IMR-90 (cell line): ENCODE results near the gene NUMA1. TPM values are rescaled to one million over a fixed set of nuclear protein-coding genes. Genes with fewer than 3 reads are reported as not detected.

Experiments
- ATAC-seq: fragments of 200-7000 bp; cut with Tn5 transposase; 2 replicates; pipeline ENCODE4 v1.9.1; 2020; ENCODE audit warnings: low read depth, mild to moderate bottlenecking, moderate library complexity
- BruUV-seq: library from RNA; stranded (reverse); fragments of 400-500 nt; replicated peaks from 2 replicates; lab custom pipeline; 2021; lab: Mats Ljungman, UMichigan
- CTCF ChIA-PET: fragments of 300-600 bp; formaldehyde crosslinking; extraction: SDS; loops from one replicate; lab custom pipeline; 2021; ENCODE audit warnings: antibody characterized with exemption; lab: Yijun Ruan, JAX
- POLR2A ChIA-PET: fragments of 300-600 bp; sonication (Branson Sonifier 250); formaldehyde crosslinking; loops from one replicate; lab custom pipeline; 2022; ENCODE audit warnings: antibody characterized with exemption; ENCODE audit not compliant: unreplicated experiment; lab: Charles Lee
- DNase-seq: peaks from one replicate; pipeline ENCODE4 v3.0.0; 2013
- H2AFZ ChIP-seq: replicated peaks from 2 replicates; pipeline ENCODE3; 2013; ENCODE audit warnings: low read length, mild to moderate bottlenecking; ENCODE audit not compliant: poor library complexity
- H2AK5ac ChIP-seq: 2 replicates; pipeline ENCODE4 v1.6.1; 2013; ENCODE audit warnings: low read depth, low read length, inconsistent platforms
- H2AK9ac ChIP-seq: replicated peaks from 2 replicates; pipeline ENCODE3; 2013; ENCODE audit warnings: mild to moderate bottlenecking, low read depth, low read length, moderate library complexity; ENCODE audit not compliant: poor library complexity
- H2BK120ac ChIP-seq: 2 replicates; pipeline ENCODE4 v1.6.1; 2013; ENCODE audit warnings: low read depth, low read length, inconsistent platforms
- H2BK15ac ChIP-seq: 3 replicates; pipeline ENCODE4 v1.6.1; 2013; ENCODE audit warnings: low read depth, low read length, inconsistent platforms
- H2BK20ac ChIP-seq: 2 replicates; pipeline ENCODE4 v1.6.1; 2013; ENCODE audit warnings: low read depth, mild to moderate bottlenecking, inconsistent platforms, low read length, moderate library complexity
- H2BK5ac ChIP-seq: 2 replicates; pipeline ENCODE4 v1.6.1; 2013; ENCODE audit warnings: mild to moderate bottlenecking, low read depth, low read length, inconsistent platforms; ENCODE audit not compliant: poor library complexity, severe bottlenecking
- H3K14ac ChIP-seq: replicated peaks from 2 replicates; pipeline ENCODE4 v1.6.1; 2013; ENCODE audit warnings: low read depth, low read length, inconsistent platforms
- H3K18ac ChIP-seq: 2 replicates; pipeline ENCODE4 v1.6.1; 2013; ENCODE audit warnings: low read depth, low read length, control low read depth
- H3K23ac ChIP-seq: 2 replicates; pipeline ENCODE4 v1.6.1; 2013; ENCODE audit warnings: low read depth, low read length, inconsistent platforms
- H3K27ac ChIP-seq: 2 replicates; pipeline ENCODE4 v1.5.1; 2013; ENCODE audit warnings: mild to moderate bottlenecking, control low read depth, low read length; ENCODE audit not compliant: insufficient read depth
- H3K27me3 ChIP-seq: 2 replicates; pipeline ENCODE4 v1.6.1; 2013; ENCODE audit warnings: low read length; ENCODE audit not compliant: control insufficient read depth, insufficient read depth
- H3K36me3 ChIP-seq: 2 replicates; pipeline ENCODE4 v1.6.1; 2013; ENCODE audit warnings: low read length, mixed read lengths; ENCODE audit not compliant: control insufficient read depth, insufficient read depth
- H3K4ac ChIP-seq: 2 replicates; pipeline ENCODE4 v1.6.1; 2013; ENCODE audit warnings: low read depth, low read length, inconsistent platforms
- H3K4me1 ChIP-seq: 2 replicates; pipeline ENCODE4 v1.6.1; 2013; ENCODE audit warnings: low read length, mixed read lengths; ENCODE audit not compliant: control insufficient read depth, insufficient read depth
- H3K4me2 ChIP-seq: 2 replicates; pipeline ENCODE4 v1.6.1; 2013; ENCODE audit warnings: low read depth, mild to moderate bottlenecking, control low read depth, low read length, moderate library complexity
- H3K4me3 ChIP-seq: 2 replicates; pipeline ENCODE4 v1.5.1; 2013; ENCODE audit warnings: low read depth, mild to moderate bottlenecking, control low read depth, low read length, moderate library complexity; ENCODE audit not compliant: insufficient read depth
- H3K56ac ChIP-seq: 2 replicates; pipeline ENCODE4 v1.6.1; 2013; ENCODE audit warnings: low read length, inconsistent platforms; ENCODE audit not compliant: insufficient read depth; ENCODE audit errors: extremely low read depth
- H3K79me1 ChIP-seq, 2 experiments: 2 replicates each; pipeline ENCODE4 v1.6.1; 2013; ENCODE audit warnings: low read length in 2 of 2, inconsistent platforms in 1 of 2, low read depth in 1 of 2
- H3K9ac ChIP-seq: 2 replicates; pipeline ENCODE4 v1.6.1; 2013; ENCODE audit warnings: low read depth, low read length, control low read depth
- H3K9me1 ChIP-seq: 2 replicates; pipeline ENCODE4 v1.6.1; 2013; ENCODE audit warnings: low read length, inconsistent platforms; ENCODE audit not compliant: insufficient read depth
- H3K9me3 ChIP-seq: 2 replicates; pipeline ENCODE4 v1.6.1; 2013; ENCODE audit warnings: low read length; ENCODE audit not compliant: control insufficient read depth, insufficient read depth
- H4K20me1 ChIP-seq: 2 replicates; pipeline ENCODE4 v1.6.1; 2013; ENCODE audit warnings: low read length, inconsistent platforms; ENCODE audit not compliant: insufficient read depth
- H4K5ac ChIP-seq: 2 replicates; pipeline ENCODE4 v1.6.1; 2013; ENCODE audit warnings: mild to moderate bottlenecking, low read depth, low read length, control low read depth
- H4K8ac ChIP-seq, 2 experiments: 2 replicates each; pipeline ENCODE4 v1.6.1; 2013; ENCODE audit warnings: low read depth in 2 of 2, low read length in 2 of 2, control low read depth in 1 of 2, inconsistent platforms in 1 of 2
- H4K91ac ChIP-seq: 2 replicates; pipeline ENCODE4 v1.6.1; 2013; ENCODE audit warnings: low read depth, low read length, inconsistent platforms; ENCODE audit not compliant: insufficient read depth
- BHLHE40 ChIP-seq: fragments of 150-350 bp; IDR thresholded peaks from 2 replicates; pipeline ENCODE4 v1.6.1; 2016; ENCODE audit warnings: mild to moderate bottlenecking, low read depth, low read length
- POLR2A ChIP-seq: IDR thresholded peaks from 2 replicates; pipeline ENCODE4 v1.6.1; 2012; ENCODE audit warnings: mild to moderate bottlenecking, low read depth, low read length
- WGBS, 2 experiments: methylation state at CpG; one replicate each; pipeline versions ENCODE4 v1.1.5 to v1.1.7; 2013; ENCODE audit warnings: missing lambda C conversion rate in 2 of 2; ENCODE audit not compliant: insufficient read length in 1 of 2; ENCODE audit errors: extremely low coverage in 2 of 2; 5-methylcytosine and 5-hydroxymethylcytosine counted together
- dilution Hi-C: fragments of 300-500 bp; cut with HindIII; formaldehyde crosslinking; loops from one replicate; pipeline ENCODE4 v1.14.3; 2018; ENCODE audit warnings: low sequenced_read_pairs; ENCODE audit not compliant: unreplicated experiment
- in situ Hi-C: fragments of 300-500 bp; cut with MboI; formaldehyde crosslinking; loops from 3 replicates; pipeline ENCODE4 v1.14.3; 2019; ENCODE audit warnings: low sequenced_read_pairs, inconsistent platforms, mixed read lengths
- intact Hi-C: fragments of 100-400 bp; cut with micrococcal nuclease; formaldehyde crosslinking; loops from 2 replicates; pipeline ENCODE4 v1.10.0; 2022
- polyA plus RNA-seq, 3 experiments: library from polyadenylated mRNA; depleted of rRNA; stranded (reverse); fragments of >200 nt; gene quantifications; 2 replicates each; pipeline ENCODE4 v1.2.3, GENCODE V29; 2012; ENCODE audit warnings: low replicate concordance in 1 of 3
- total RNA-seq: library from RNA; depleted of rRNA; stranded (reverse); fragments of >200 nt; gene quantifications from 2 replicates; pipeline ENCODE4 v1.2.3, GENCODE V29; 2012
- TF ChIP-seq, protein P1 (sequence below): fragments of 150-350 bp; IDR thresholded peaks from 2 replicates; pipeline ENCODE4 v1.6.1; 2016; ENCODE audit warnings: low read depth, mild to moderate bottlenecking, low read length, moderate library complexity, borderline replicate concordance

NUMA1 gene
- total and polyA plus RNA-seq, 2 of the 4 experiments (the other 2 are of a cell fraction), result 61.7 to 97.0 TPM

DNA sequence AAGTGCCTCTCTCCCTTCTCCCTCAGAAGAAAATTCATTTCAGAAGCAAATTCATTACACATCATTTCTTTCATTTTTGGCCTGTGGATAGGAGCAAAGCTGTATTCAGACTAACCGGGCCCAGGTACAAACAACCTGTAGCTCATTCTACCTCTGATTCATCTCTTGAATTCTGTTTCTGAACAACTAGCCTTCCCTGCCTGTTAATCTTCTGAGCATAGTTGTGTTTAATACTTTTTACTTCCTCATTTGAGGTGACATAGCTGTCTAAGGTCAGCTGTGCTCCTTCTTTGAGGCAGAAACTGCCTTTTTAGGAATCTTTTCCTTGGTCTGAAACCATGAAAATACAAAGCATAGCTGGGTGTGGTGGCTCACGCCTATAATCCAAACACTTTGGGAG lies 94.2 kb downstream of the NUMA1 start:
- TF ChIP-seq, protein P1, sequence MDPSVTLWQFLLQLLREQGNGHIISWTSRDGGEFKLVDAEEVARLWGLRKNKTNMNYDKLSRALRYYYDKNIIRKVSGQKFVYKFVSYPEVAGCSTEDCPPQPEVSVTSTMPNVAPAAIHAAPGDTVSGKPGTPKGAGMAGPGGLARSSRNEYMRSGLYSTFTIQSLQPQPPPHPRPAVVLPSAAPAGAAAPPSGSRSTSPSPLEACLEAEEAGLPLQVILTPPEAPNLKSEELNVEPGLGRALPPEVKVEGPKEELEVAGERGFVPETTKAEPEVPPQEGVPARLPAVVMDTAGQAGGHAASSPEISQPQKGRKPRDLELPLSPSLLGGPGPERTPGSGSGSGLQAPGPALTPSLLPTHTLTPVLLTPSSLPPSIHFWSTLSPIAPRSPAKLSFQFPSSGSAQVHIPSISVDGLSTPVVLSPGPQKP, result no peak
- TF ChIP-seq POLR2A, result no peak
- no peak for TF ChIP-seq BHLHE40
- no CpG with 5 or more reads among the region's 2 CpGs for WGBS, 2 experiments
- no peaks in the 10 kb centered on the region for H3K9me3 ChIP-seq
- no peak overlapping the region for H3K23ac ChIP-seq
- no peak overlapping the region for H2BK20ac ChIP-seq
- no peak overlapping the region for H3K4ac ChIP-seq
- H2BK5ac ChIP-seq, result no peak overlapping the region
- H4K20me1 ChIP-seq, result peaks cover 5% of the 10 kb centered on the region; the same call in 1 of the 2 replicates
- DNase-seq, result no peak
- H3K79me1 ChIP-seq, result peaks cover 13 to 30% of the 10 kb centered on the region in 2 experiments; a peak in 1 of 4 replicates
- in situ Hi-C loops (loop anchor here (10.0 kb wide), 1 partner anchor 61 kb away; the partner anchor contains the start of genes RNF121 and XNDC1N), intact Hi-C loops (no loop called here), dilution Hi-C loops (no loop called here)
- no peak overlapping the region for H2AFZ ChIP-seq
- peaks cover 7% of the 10 kb centered on the region for H3K36me3 ChIP-seq
- H3K4me3 ChIP-seq, result no peak overlapping the region
- ATAC-seq, result no peak
- no peak overlapping the region for H2BK15ac ChIP-seq
- BruUV-seq, result no TSS peak
- peaks cover 12% of the 10 kb centered on the region for H3K4me1 ChIP-seq
- H3K18ac ChIP-seq, result no peak overlapping the region
- H3K56ac ChIP-seq, result no peak overlapping the region
- H3K4me2 ChIP-seq, result no peak overlapping the region
- H3K14ac ChIP-seq, result no peak overlapping the region
- H2AK5ac ChIP-seq, result no peak overlapping the region
- no peak overlapping the region for H4K91ac ChIP-seq
- H3K27ac ChIP-seq, result no peak overlapping the region
- H3K27me3 ChIP-seq, result no peaks in the 10 kb centered on the region
- peaks cover 17% of the 10 kb centered on the region for H3K9me1 ChIP-seq
- POLR2A ChIA-PET, result no interaction called here
- no peak overlapping the region for H2BK120ac ChIP-seq
- H2AK9ac ChIP-seq, result no peak overlapping the region
- no peak overlapping the region for H3K9ac ChIP-seq
- H4K5ac ChIP-seq, result no peak overlapping the region
- CTCF ChIA-PET, result interaction anchor here (0.7 kb wide), 1 partner anchor 9 kb away, joined by 3 read pairs; no protein-coding TSS in a partner anchor
- no peak overlapping the region for H4K8ac ChIP-seq
